Measurements from ENCODE around the gene ABCA1. TPM values are rescaled to one million over a fixed set of nuclear protein-coding genes. Genes with fewer than 3 reads are reported as not detected.

ABCA1 gene
- total RNA-seq, 4 donors from 2014 or later = 18.3 to 59.8 (median 35.0) TPM

- peaks cover 92 to 95% of the 10 kb centered on the region in 2 donors for H3K36me3 ChIP-seq
- WGBS, 2 donors = 96% methylated on average over 4 of the region's 4 CpGs
- DNase-seq = no peak
- no peaks in the 10 kb centered on the region for H3K9me3 ChIP-seq
- TF ChIP-seq POLR2A (IDR thresholded peaks at IDR 0.05) (no peak), CTCF (IDR thresholded peaks at IDR 0.05) (no peak)
- H3K4me1 ChIP-seq = no peaks in the 10 kb centered on the region
- intact Hi-C loops (cut with DNase I) = no loop called here
- H3K4me3 ChIP-seq (replicated peaks in 1 of 3) = no peak overlapping the region
- no peaks in the 10 kb centered on the region for H3K27me3 ChIP-seq
- H3K27ac ChIP-seq = no peak overlapping the region
These were observed 107.6 kb downstream of the ABCA1 start for GRCh38 chr9:104820336-104820735.

GRCh38 chr9:104819033-104819432 is 108.9 kb downstream of the ABCA1 start:
- intact Hi-C loops (cut with DNase I) = no loop called here
- Histone ChIP-seq H3K4me3 (replicated peaks in 1 of 3) (no peak overlapping the region), H3K4me1 (no peaks in the 10 kb centered on the region), H3K36me3 (peaks cover 93 to 98% of the 10 kb centered on the region in 2 donors), H3K27ac (no peak overlapping the region), H3K9me3 (no peaks in the 10 kb centered on the region), H3K27me3 (no peaks in the 10 kb centered on the region)
- no peak for TF ChIP-seq CTCF (IDR thresholded peaks at IDR 0.05)
- TF ChIP-seq POLR2A (IDR thresholded peaks at IDR 0.05) = no peak
- 94 to 96% methylated on average over 3 of the region's 3 CpGs for WGBS, 2 donors
- DNase-seq = no peak

- no peaks in the 10 kb centered on the region for H3K4me1 ChIP-seq
- H3K36me3 ChIP-seq = peaks cover 94 to 100% of the 10 kb centered on the region in 2 donors
- DNase-seq = no peak
- peak overlapping the region in 1 of 3 donors; percentile 31 for H3K27ac ChIP-seq
- 75 to 80% methylated on average over 5 to 7 of the region's 7 CpGs for WGBS, 2 donors
- H3K9me3 ChIP-seq = no peaks in the 10 kb centered on the region
- no peaks in the 10 kb centered on the region for H3K27me3 ChIP-seq
- intact Hi-C loops (cut with DNase I) = no loop called here
- TF ChIP-seq CTCF (IDR thresholded peaks at IDR 0.05) (no peak), POLR2A (IDR thresholded peaks at IDR 0.05) (no peak)
- H3K4me3 ChIP-seq (replicated peaks in 1 of 3) = no peak overlapping the region
These were observed 110.5 kb downstream of the ABCA1 start for GRCh38 chr9:104817437-104817836.

- 97 to 100% methylated on average over 7 of the region's 7 CpGs for WGBS, 2 donors
- intact Hi-C loops (cut with DNase I) = no loop called here
- H3K27me3 ChIP-seq = no peaks in the 10 kb centered on the region
- DNase-seq = no peak
- no peaks in the 10 kb centered on the region for H3K9me3 ChIP-seq
- peaks cover 82 to 89% of the 10 kb centered on the region in 2 donors for H3K36me3 ChIP-seq
- H3K4me3 ChIP-seq (replicated peaks in 1 of 3) = no peak overlapping the region
- no peak overlapping the region for H3K27ac ChIP-seq
- H3K4me1 ChIP-seq = peaks cover 3 to 4% of the 10 kb centered on the region in 2 donors
- no peak for TF ChIP-seq CTCF (IDR thresholded peaks at IDR 0.05)
- no peak for TF ChIP-seq POLR2A (IDR thresholded peaks at IDR 0.05)
These were observed 111.9 kb downstream of the ABCA1 start for GRCh38 chr9:104815851-104816565.
